Activated CD8-positive, alpha-beta T cell treated with anti-CD3 and anti-CD28 coated beads for 36 hours (primary cell): Measurements from ENCODE around the gene GZMB. TPM values are rescaled to one million over a fixed set of nuclear protein-coding genes. Genes with fewer than 3 reads are reported as not detected.
"Not testable (repeated sequence)": the region's sequence is repeated elsewhere in the genome, so short reads cannot be mapped to it uniquely, and the experiment has no call there.

Source experiments
- ATAC-seq: fragments of 200-7000 bp; cut with Tn5 transposase; one replicate; pipeline ENCODE4 v1.10.0; 2021; ENCODE audit warnings: mild to moderate bottlenecking, moderate library complexity
- CTCF ChIA-PET: fragments of 350-600 bp; sonication (Branson Sonifier 250); formaldehyde crosslinking; loops from one replicate; lab custom pipeline; 2021; ENCODE audit warnings: antibody characterized with exemption; lab: Charles Lee
- POLR2A ChIA-PET: fragments of 350-600 bp; sonication (Branson Sonifier 250); formaldehyde crosslinking; loops from one replicate; lab custom pipeline; 2021; ENCODE audit warnings: antibody characterized with exemption; lab: Charles Lee
- DNase-seq: peaks from one replicate; pipeline ENCODE4 v3.0.0-alpha.2; 2020
- H3K27ac Mint-ChIP-seq: one replicate; pipeline ENCODE4 v1.8.0; 2021; ENCODE audit warnings: mild to moderate bottlenecking, mixed read lengths
- H3K27me3 Mint-ChIP-seq: one replicate; pipeline ENCODE4 v1.8.0; 2021; ENCODE audit warnings: mixed read lengths
- H3K36me3 Mint-ChIP-seq: one replicate; pipeline ENCODE4 v1.8.0; 2021; ENCODE audit warnings: low read depth, mixed read lengths
- H3K4me1 Mint-ChIP-seq: one replicate; pipeline ENCODE4 v1.8.0; 2021; ENCODE audit warnings: low read depth, mixed read lengths
- H3K4me3 Mint-ChIP-seq: one replicate; pipeline ENCODE4 v1.8.0; 2021; ENCODE audit warnings: mild to moderate bottlenecking, moderate library complexity, mixed read lengths
- H3K9me3 Mint-ChIP-seq: one replicate; pipeline ENCODE4 v1.8.0; 2021; ENCODE audit warnings: mixed read lengths
- CTCF ChIP-seq: fragments of 200-600 bp; IDR thresholded peaks from one replicate; pipeline ENCODE4 v1.8.0; 2022; ENCODE audit warnings: antibody characterized with exemption, mild to moderate bottlenecking
- intact Hi-C: fragments of 100-400 bp; cut with micrococcal nuclease; formaldehyde crosslinking; loops from one replicate; pipeline ENCODE4 v1.10.0; 2022
- total RNA-seq, 2 experiments: library from RNA; stranded (reverse); gene quantifications; one replicate each; pipeline ENCODE4 v1.2.3, GENCODE V29; 2021

The GZMB gene
- total RNA-seq, 2 experiments from 2014 or later = 1,751 to 1,779 TPM

DNA sequence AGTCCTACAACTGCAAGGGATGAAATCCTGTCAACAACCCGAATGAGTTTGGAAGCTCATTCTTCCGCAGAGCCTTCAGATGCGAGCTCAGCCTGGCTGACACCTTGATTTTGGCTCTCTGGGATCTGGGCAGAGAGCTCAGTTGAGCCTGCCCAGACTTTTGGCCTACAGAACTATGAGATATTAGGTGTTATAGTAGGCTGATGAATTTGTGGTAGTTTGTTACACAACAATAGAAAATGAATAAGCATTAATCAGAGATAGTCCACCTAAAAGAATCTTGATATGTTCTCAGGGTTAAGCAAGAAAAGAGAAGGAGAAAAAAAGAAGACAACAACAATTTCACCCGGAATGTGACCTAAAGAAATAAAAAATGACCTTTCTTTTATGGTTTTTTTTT lies 30.4 kb upstream of the GZMB start:
- POLR2A ChIA-PET = interaction anchor here (1.6 to 1.8 kb wide), 4 partner anchors 9 to 30 kb away, joined by 3 to 9 read pairs (median 6); partner anchors contain the start of gene GZMB
- no peak for DNase-seq
- peaks cover 92% of the 10 kb centered on the region for H3K4me1 Mint-ChIP-seq
- CTCF ChIA-PET = interaction anchor here (1.1 to 1.3 kb wide), 4 partner anchors 10 to 29 kb away, joined by 3 read pairs; no protein-coding TSS in a partner anchor
- H3K27me3 Mint-ChIP-seq = no peaks in the 10 kb centered on the region
- ATAC-seq = no peak
- peaks cover 12% of the 10 kb centered on the region for H3K9me3 Mint-ChIP-seq
- H3K27ac Mint-ChIP-seq = peak overlapping the region; percentile 93
- intact Hi-C loops = loop anchor here (2.0 kb wide), 1 partner anchor 30 kb away; the partner anchor contains the start of gene GZMB
- TF ChIP-seq CTCF = no peak
- H3K36me3 Mint-ChIP-seq = peaks cover 22% of the 10 kb centered on the region
- no peak overlapping the region for H3K4me3 Mint-ChIP-seq

DNA sequence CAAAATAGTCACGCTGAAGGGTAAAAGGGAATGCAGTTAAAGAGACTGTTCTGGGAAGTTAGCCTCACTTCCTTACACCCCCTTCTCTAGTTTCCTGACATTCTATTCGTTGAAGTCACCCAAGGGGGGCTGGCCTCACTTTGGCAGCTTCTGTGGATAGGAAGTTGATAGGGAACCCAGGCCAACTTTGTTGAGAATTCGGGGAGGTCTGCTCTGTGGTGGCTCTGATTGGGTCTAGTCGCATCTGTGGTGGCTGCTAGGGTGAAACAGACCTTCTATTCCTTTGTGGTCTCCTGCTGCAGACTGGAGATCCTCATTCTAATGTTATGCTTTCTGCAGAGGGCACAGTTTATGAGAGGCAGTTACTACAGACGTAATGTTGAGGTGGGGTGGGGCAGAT lies 28.8 kb upstream of the GZMB start:
- intact Hi-C loops = no loop called here
- peaks cover 80% of the 10 kb centered on the region for H3K4me1 Mint-ChIP-seq
- DNase-seq (no peak), ATAC-seq (no peak)
- no peak for TF ChIP-seq CTCF
- H3K4me3 Mint-ChIP-seq = no peak overlapping the region
- peaks cover 12% of the 10 kb centered on the region for H3K36me3 Mint-ChIP-seq
- peak overlapping the region; percentile 93 for H3K27ac Mint-ChIP-seq
- POLR2A ChIA-PET = interaction anchor here (1.1 to 2.0 kb wide), 6 partner anchors 10 to 54 kb away, joined by 3 to 9 read pairs (median 7); partner anchors contain the start of genes GZMB and GZMH
- CTCF ChIA-PET = interaction anchor here (0.9 to 1.7 kb wide), 5 partner anchors 30 to 57 kb away, joined by 3 to 6 read pairs (median 3); no protein-coding TSS in a partner anchor
- no peaks in the 10 kb centered on the region for H3K27me3 Mint-ChIP-seq
- peaks cover 8% of the 10 kb centered on the region for H3K9me3 Mint-ChIP-seq

- Mint-ChIP-seq H3K27ac (peak overlapping the region; percentile 70), H3K4me3 (peak overlapping the region; percentile 13)
These were observed 26.1 kb upstream of the GZMB start for GRCh38 chr14:24659916-24660570.

DNA sequence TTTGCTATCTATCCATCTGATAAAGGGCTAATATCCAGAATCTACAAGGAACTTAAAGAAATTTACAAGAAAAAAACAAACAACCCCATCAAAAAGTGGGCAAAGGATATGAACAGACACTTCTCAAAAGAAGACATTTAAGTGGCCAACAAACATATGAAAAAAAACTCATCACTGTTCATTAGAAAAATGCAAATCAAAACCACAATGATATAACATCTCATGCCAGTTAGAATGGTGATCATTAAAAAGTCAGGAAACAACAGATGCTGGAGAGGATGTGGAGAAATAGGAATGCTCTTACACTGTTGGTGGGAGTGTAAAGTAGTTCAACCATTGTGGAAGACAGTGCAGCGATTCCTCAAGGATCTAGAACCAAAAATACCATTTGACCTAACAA lies 14.4 kb upstream of the GZMB start:
- POLR2A ChIA-PET, H3K4me3 Mint-ChIP-seq, H3K27me3 Mint-ChIP-seq, H3K4me1 Mint-ChIP-seq, intact Hi-C loops, DNase-seq, ATAC-seq, H3K27ac Mint-ChIP-seq, CTCF ChIA-PET, H3K36me3 Mint-ChIP-seq: not testable (repeated sequence)
- peaks cover 14% of the 10 kb centered on the region for H3K9me3 Mint-ChIP-seq

More at GRCh38 chr14:24659916-24660570, 26.1 kb upstream of the GZMB start:
- peak; percentile 60 for ATAC-seq
- peaks cover 5% of the 10 kb centered on the region for H3K27me3 Mint-ChIP-seq
- peaks cover 5% of the 10 kb centered on the region for H3K36me3 Mint-ChIP-seq
- TF ChIP-seq CTCF = no peak
- ChIA-PET POLR2A (interaction anchor here (1.0 kb wide), 1 partner anchor 14 kb away, joined by 3 read pairs; no protein-coding TSS in a partner anchor), CTCF (interaction anchor here (1.2 to 1.4 kb wide), 4 partner anchors 18 to 55 kb away, joined by 3 to 5 read pairs (median 4); no protein-coding TSS in a partner anchor)
- intact Hi-C loops = no loop called here
- H3K9me3 Mint-ChIP-seq = peaks cover 4% of the 10 kb centered on the region
- no peak for DNase-seq
- H3K4me1 Mint-ChIP-seq = peaks cover 54% of the 10 kb centered on the region

GRCh38 chr14:24639905-24640304 lies 5.9 kb upstream of the GZMB start:
- Mint-ChIP-seq H3K36me3 (peaks cover 2% of the 10 kb centered on the region), H3K9me3 (no peaks in the 10 kb centered on the region), H3K4me3 (no peak overlapping the region), H3K27ac (peak overlapping the region; percentile 8), H3K4me1 (peaks cover 32% of the 10 kb centered on the region), H3K27me3 (peaks cover 2% of the 10 kb centered on the region)
- CTCF ChIA-PET = interaction anchor here (1.6 kb wide), 1 partner anchor 35 kb away, joined by 3 read pairs; no protein-coding TSS in a partner anchor
- intact Hi-C loops = no loop called here
- ATAC-seq (peak; percentile 51), DNase-seq (no peak)
- POLR2A ChIA-PET = no interaction called here
- TF ChIP-seq CTCF = no peak
